Tibial artery (tissue), 4 donors: Measurements from ENCODE around the gene ABCD2.

Source experiments
- DNase-seq, 2 donors: peaks; one replicate each; pipeline ENCODE4 v3.0.0-alpha.2; 2019
- H3K27ac ChIP-seq, 2 donors: fragments of 200-600 bp; sonication (generic) in 1 of 2; 1 replicate in 1 of 2; 2 replicates in 1 of 2; pipeline ENCODE4 v1.5.1; 2018 to 2019; ENCODE audit warnings: mild to moderate bottlenecking in 1 of 2
- H3K27me3 ChIP-seq, 2 donors: fragments of 200-600 bp; sonication (generic) in 1 of 2; one replicate each; pipeline versions ENCODE4 v1.5.1 to v1.6.0; 2016 to 2019
- H3K36me3 ChIP-seq, 3 donors: fragments of 200-600 bp; sonication (generic) in 2 of 3; one replicate each; pipeline ENCODE4 v1.5.1; 2016 to 2019; ENCODE audit warnings: mild to moderate bottlenecking in 2 of 3
- H3K4me1 ChIP-seq, 4 donors: fragments of 200-600 bp; sonication (generic) in 2 of 4; 1 replicate in 3 of 4; 2 replicates in 1 of 4; pipeline ENCODE4 v1.5.1; 2016 to 2019
- H3K4me3 ChIP-seq, 2 donors: fragments of 200-600 bp; sonication (generic) in 1 of 2; 1 replicate in 1 of 2; 2 replicates in 1 of 2; pipeline ENCODE4 v1.5.1; 2018 to 2019; ENCODE audit warnings: mild to moderate bottlenecking in 2 of 2
- H3K9me3 ChIP-seq, 3 donors: fragments of 200-600 bp; sonication (generic) in 1 of 3; one replicate each; pipeline ENCODE4 v1.5.1; 2016 to 2019
- CTCF ChIP-seq, 2 experiments: fragments of 200-600 bp in 1 of 2; fragments of 450-650 bp in 1 of 2; IDR thresholded peaks; one replicate each; pipeline ENCODE4 v1.5.1; 2017 to 2019; ENCODE audit warnings: antibody characterized with exemption in 2 of 2, mild to moderate bottlenecking in 1 of 2, moderate library complexity in 1 of 2
- intact Hi-C: fragments of 100-400 bp; cut with DNase I; formaldehyde crosslinking; loops from one replicate; pipeline ENCODE4 v1.15.0; 2023; ENCODE audit warnings: low total_unique reads

ABCD2 gene

GRCh38 chr12:39574785-39575497, 44.7 kb downstream of the ABCD2 start:
- no peak for TF ChIP-seq CTCF (IDR thresholded peaks at IDR 0.05)
- intact Hi-C loops: no loop called here
- H3K27ac ChIP-seq: no peak overlapping the region
- no peaks in the 10 kb centered on the region for H3K27me3 ChIP-seq
- no peaks in the 10 kb centered on the region for H3K36me3 ChIP-seq
- DNase-seq: no peak
- no peak overlapping the region for H3K4me3 ChIP-seq
- H3K4me1 ChIP-seq: no peaks in the 10 kb centered on the region
- no peaks in the 10 kb centered on the region for H3K9me3 ChIP-seq

- no peaks in the 10 kb centered on the region for H3K27me3 ChIP-seq
- no peak for TF ChIP-seq CTCF (IDR thresholded peaks at IDR 0.05)
- no peaks in the 10 kb centered on the region for H3K4me1 ChIP-seq
- H3K4me3 ChIP-seq: no peak overlapping the region
- H3K36me3 ChIP-seq: peaks cover 0 to 3% (median 0%) of the 10 kb centered on the region in 3 donors
- H3K27ac ChIP-seq: no peak overlapping the region
- intact Hi-C loops: no loop called here
- H3K9me3 ChIP-seq: peaks cover 0 to 2% (median 2%) of the 10 kb centered on the region in 3 donors
- DNase-seq: no peak
These were observed 45.2 kb downstream of the ABCD2 start for GRCh38 chr12:39574378-39574777.

- Histone ChIP-seq H3K4me1 (no peaks in the 10 kb centered on the region), H3K27ac (no peak overlapping the region), H3K36me3 (peaks cover 0 to 7% (median 0%) of the 10 kb centered on the region in 3 donors), H3K9me3 (peaks cover 0 to 6% (median 6%) of the 10 kb centered on the region in 3 donors), H3K4me3 (no peak overlapping the region), H3K27me3 (no peaks in the 10 kb centered on the region)
- DNase-seq: no peak
- intact Hi-C loops: no loop called here
- TF ChIP-seq CTCF (IDR thresholded peaks at IDR 0.05): no peak
These were observed 45.6 kb downstream of the ABCD2 start for GRCh38 chr12:39573971-39574370.

- no peak overlapping the region for H3K27ac ChIP-seq
- no peak overlapping the region for H3K4me3 ChIP-seq
- H3K4me1 ChIP-seq: no peaks in the 10 kb centered on the region
- no peak for TF ChIP-seq CTCF (IDR thresholded peaks at IDR 0.05)
- H3K9me3 ChIP-seq: peaks cover 0 to 7% (median 7%) of the 10 kb centered on the region in 3 donors
- intact Hi-C loops: no loop called here
- peaks cover 0 to 8% (median 0%) of the 10 kb centered on the region in 3 donors for H3K36me3 ChIP-seq
- H3K27me3 ChIP-seq: no peaks in the 10 kb centered on the region
- no peak for DNase-seq
These were observed 47.1 kb downstream of the ABCD2 start for GRCh38 chr12:39572551-39572950.

GRCh38 chr12:39571351-39571750, 48.3 kb downstream of the ABCD2 start:
- intact Hi-C loops: no loop called here
- TF ChIP-seq CTCF (IDR thresholded peaks at IDR 0.05): no peak
- peaks cover 0 to 8% (median 0%) of the 10 kb centered on the region in 3 donors for H3K36me3 ChIP-seq
- H3K4me3 ChIP-seq: no peak overlapping the region
- H3K4me1 ChIP-seq: no peaks in the 10 kb centered on the region
- no peak overlapping the region for H3K27ac ChIP-seq
- H3K9me3 ChIP-seq: peaks cover 0 to 7% (median 7%) of the 10 kb centered on the region in 3 donors
- DNase-seq: no peak
- H3K27me3 ChIP-seq: no peaks in the 10 kb centered on the region
